PC-9 (cell line): ENCODE results near the gene MEIS2. TPM values are rescaled to one million over a fixed set of nuclear protein-coding genes. Genes with fewer than 3 reads are reported as not detected.

Experiments used
- BruUV-seq: library from RNA; stranded (reverse); fragments of 400-500 nt; replicated peaks from 2 replicates; lab custom pipeline; 2021; lab: Mats Ljungman, UMichigan
- CTCF ChIA-PET: fragments of 300-600 bp; sonication (Branson Sonifier 250); formaldehyde crosslinking; loops from one replicate; lab custom pipeline; 2022; ENCODE audit warnings: antibody characterized with exemption; lab: Charles Lee
- POLR2A ChIA-PET: fragments of 300-600 bp; sonication (Branson Sonifier 250); formaldehyde crosslinking; loops from one replicate; lab custom pipeline; 2022; ENCODE audit warnings: antibody characterized with exemption; ENCODE audit not compliant: unreplicated experiment; lab: Charles Lee
- DNase-seq, 2 experiments: peaks; one replicate each; pipeline versions ENCODE4 v3.0.0 to v3.0.0-alpha.2; 2015 to 2022; ENCODE audit warnings: mixed read lengths in 1 of 2
- H2AFZ ChIP-seq: fragments of 200-600 bp; sonication (generic); 2 replicates; pipeline ENCODE4 v1.8.1; 2017; ENCODE audit warnings: antibody characterized with exemption
- H3F3A ChIP-seq: fragments of 200-600 bp; sonication (generic); 2 replicates; pipeline ENCODE4 v1.8.1; 2017; ENCODE audit warnings: antibody characterized with exemption, mild to moderate bottlenecking, low read depth; ENCODE audit not compliant: insufficient read depth
- H3K27ac ChIP-seq: fragments of 200-600 bp; sonication (generic); 2 replicates; pipeline ENCODE4 v1.6.1; 2016; ENCODE audit warnings: mixed run types
- H3K27me3 ChIP-seq: fragments of 200-600 bp; sonication (generic); 2 replicates; pipeline ENCODE4 v1.6.1; 2016; ENCODE audit warnings: low read depth, mixed run types; ENCODE audit not compliant: insufficient read depth
- H3K36me3 ChIP-seq: fragments of 200-600 bp; sonication (generic); 2 replicates; pipeline ENCODE4 v1.6.1; 2016; ENCODE audit warnings: low read depth, mixed run types
- H3K4me1 ChIP-seq: fragments of 200-600 bp; sonication (generic); replicated peaks from 2 replicates; pipeline ENCODE4 v1.6.1; 2016; ENCODE audit warnings: mixed run types; ENCODE audit not compliant: insufficient read depth
- H3K4me2 ChIP-seq: fragments of 200-600 bp; sonication (generic); 2 replicates; pipeline ENCODE4 v1.6.1; 2017; ENCODE audit warnings: mixed run types
- H3K4me3 ChIP-seq: fragments of 200-600 bp; sonication (generic); 2 replicates; pipeline ENCODE4 v1.6.1; 2016; ENCODE audit warnings: mixed run types
- H3K79me2 ChIP-seq: fragments of 200-600 bp; sonication (generic); 2 replicates; pipeline ENCODE4 v1.6.1; 2017; ENCODE audit warnings: low read depth, mixed run types
- H3K9me2 ChIP-seq: fragments of 200-600 bp; sonication (generic); 2 replicates; pipeline ENCODE4 v1.8.1; 2017; ENCODE audit warnings: mild to moderate bottlenecking; ENCODE audit not compliant: insufficient read depth
- H3K9me3 ChIP-seq: fragments of 200-600 bp; sonication (generic); 2 replicates; pipeline ENCODE4 v1.8.1; 2016; ENCODE audit warnings: low read depth; ENCODE audit not compliant: insufficient read depth
- H4K20me1 ChIP-seq: fragments of 200-600 bp; sonication (generic); 2 replicates; pipeline ENCODE4 v1.8.1; 2017; ENCODE audit not compliant: insufficient read depth
- EZH2 ChIP-seq: fragments of 200-600 bp; sonication (generic); IDR thresholded peaks from 2 replicates; pipeline ENCODE4 v1.8.0; 2017; ENCODE audit warnings: antibody characterized with exemption, low read depth
- intact Hi-C: fragments of 100-400 bp; cut with micrococcal nuclease; formaldehyde crosslinking; loops from one replicate; pipeline ENCODE4 v1.10.0; 2022; ENCODE audit not compliant: unreplicated experiment
- total RNA-seq: library from RNA; stranded (reverse); gene quantifications from 2 replicates; pipeline ENCODE4 v1.2.3, GENCODE V29; 2021
- TF ChIP-seq, protein P1 (sequence below): fragments of 200-600 bp; sonication (generic); conservative IDR thresholded peaks from 2 replicates; pipeline ENCODE4 v1.6.1; 2017; ENCODE audit warnings: mixed run types, antibody characterized with exemption, mild to moderate bottlenecking, moderate library complexity

The MEIS2 gene
- total RNA-seq, 1 experiment from 2014 or later: 29.1 TPM

DNA sequence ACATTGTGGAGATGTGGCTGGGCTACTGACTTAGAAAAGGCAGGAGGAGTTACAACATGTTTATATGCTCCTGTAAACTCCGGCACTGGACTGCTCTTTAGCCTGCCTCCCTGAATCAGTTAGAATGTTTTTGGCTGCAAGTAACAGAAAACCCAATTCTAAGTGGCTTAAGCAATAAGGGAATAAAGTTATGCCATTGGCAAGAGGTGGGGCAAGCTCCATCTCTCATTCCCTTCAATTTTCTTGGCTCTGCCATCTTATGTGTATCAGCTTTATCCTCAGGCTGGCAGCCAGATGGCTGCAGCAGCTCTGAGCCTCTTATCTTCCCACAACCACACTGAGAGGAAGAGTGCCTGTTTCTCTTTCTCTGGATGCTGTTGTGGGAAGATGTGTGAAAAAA, 22.4 kb upstream of the MEIS2 start:
- no peaks in the 10 kb centered on the region for H4K20me1 ChIP-seq
- no peak overlapping the region for H2AFZ ChIP-seq
- H3K4me1 ChIP-seq: no peaks in the 10 kb centered on the region
- H3K9me2 ChIP-seq: no peaks in the 10 kb centered on the region
- H3K27me3 ChIP-seq: no peaks in the 10 kb centered on the region
- no peaks in the 10 kb centered on the region for H3K79me2 ChIP-seq
- H3F3A ChIP-seq: no peaks in the 10 kb centered on the region
- POLR2A ChIA-PET: interaction anchor here (0.7 kb wide), 1 partner anchor 54 kb away, joined by 6 read pairs; no protein-coding TSS in a partner anchor
- intact Hi-C loops: no loop called here
- H3K4me3 ChIP-seq: no peak overlapping the region
- TF ChIP-seq, protein P1, sequence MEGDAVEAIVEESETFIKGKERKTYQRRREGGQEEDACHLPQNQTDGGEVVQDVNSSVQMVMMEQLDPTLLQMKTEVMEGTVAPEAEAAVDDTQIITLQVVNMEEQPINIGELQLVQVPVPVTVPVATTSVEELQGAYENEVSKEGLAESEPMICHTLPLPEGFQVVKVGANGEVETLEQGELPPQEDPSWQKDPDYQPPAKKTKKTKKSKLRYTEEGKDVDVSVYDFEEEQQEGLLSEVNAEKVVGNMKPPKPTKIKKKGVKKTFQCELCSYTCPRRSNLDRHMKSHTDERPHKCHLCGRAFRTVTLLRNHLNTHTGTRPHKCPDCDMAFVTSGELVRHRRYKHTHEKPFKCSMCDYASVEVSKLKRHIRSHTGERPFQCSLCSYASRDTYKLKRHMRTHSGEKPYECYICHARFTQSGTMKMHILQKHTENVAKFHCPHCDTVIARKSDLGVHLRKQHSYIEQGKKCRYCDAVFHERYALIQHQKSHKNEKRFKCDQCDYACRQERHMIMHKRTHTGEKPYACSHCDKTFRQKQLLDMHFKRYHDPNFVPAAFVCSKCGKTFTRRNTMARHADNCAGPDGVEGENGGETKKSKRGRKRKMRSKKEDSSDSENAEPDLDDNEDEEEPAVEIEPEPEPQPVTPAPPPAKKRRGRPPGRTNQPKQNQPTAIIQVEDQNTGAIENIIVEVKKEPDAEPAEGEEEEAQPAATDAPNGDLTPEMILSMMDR: no peak
- CTCF ChIA-PET: interaction anchor here (0.6 kb wide), 2 partner anchors 25 to 440 kb away, joined by 4 to 9 read pairs; no protein-coding TSS in a partner anchor
- no peaks in the 10 kb centered on the region for H3K9me3 ChIP-seq
- H3K27ac ChIP-seq: no peak overlapping the region
- no peak overlapping the region for H3K4me2 ChIP-seq
- no TSS peak for BruUV-seq
- H3K36me3 ChIP-seq: no peaks in the 10 kb centered on the region
- DNase-seq: no peak

DNA sequence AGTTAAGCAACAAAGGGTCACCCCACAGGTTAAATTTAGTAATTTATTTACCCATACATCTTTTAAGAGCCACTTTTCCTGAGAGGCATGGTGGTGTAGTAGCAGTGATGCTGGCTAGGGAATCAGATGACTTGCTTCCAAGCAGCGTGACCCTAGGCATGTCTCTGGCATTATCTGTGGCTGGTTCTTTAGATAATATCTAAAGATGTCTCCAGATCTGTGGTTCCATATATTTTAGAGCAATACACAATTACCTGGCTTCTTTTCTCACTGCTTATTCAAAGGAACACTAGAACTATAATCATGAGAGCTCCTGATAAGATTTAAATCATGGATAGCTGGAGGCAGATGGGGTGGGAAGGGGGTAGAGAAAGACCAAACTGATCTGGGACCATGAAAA, 21.1 kb upstream of the MEIS2 start:
- H3K9me2 ChIP-seq: no peaks in the 10 kb centered on the region
- ChIA-PET CTCF (no interaction called here), POLR2A (no interaction called here)
- TF ChIP-seq, protein P1: no peak
- TF ChIP-seq EZH2: no peak
- H3F3A ChIP-seq: no peaks in the 10 kb centered on the region
- H3K27ac ChIP-seq: no peak overlapping the region
- H3K4me3 ChIP-seq: no peak overlapping the region
- H3K79me2 ChIP-seq: no peaks in the 10 kb centered on the region
- no peaks in the 10 kb centered on the region for H3K4me1 ChIP-seq
- no peak overlapping the region for H3K4me2 ChIP-seq
- intact Hi-C loops: no loop called here
- H3K9me3 ChIP-seq: no peaks in the 10 kb centered on the region
- DNase-seq: no peak
- H3K27me3 ChIP-seq: no peaks in the 10 kb centered on the region
- no peak overlapping the region for H2AFZ ChIP-seq
- H4K20me1 ChIP-seq: no peaks in the 10 kb centered on the region
- BruUV-seq: no TSS peak
- no peaks in the 10 kb centered on the region for H3K36me3 ChIP-seq

DNA sequence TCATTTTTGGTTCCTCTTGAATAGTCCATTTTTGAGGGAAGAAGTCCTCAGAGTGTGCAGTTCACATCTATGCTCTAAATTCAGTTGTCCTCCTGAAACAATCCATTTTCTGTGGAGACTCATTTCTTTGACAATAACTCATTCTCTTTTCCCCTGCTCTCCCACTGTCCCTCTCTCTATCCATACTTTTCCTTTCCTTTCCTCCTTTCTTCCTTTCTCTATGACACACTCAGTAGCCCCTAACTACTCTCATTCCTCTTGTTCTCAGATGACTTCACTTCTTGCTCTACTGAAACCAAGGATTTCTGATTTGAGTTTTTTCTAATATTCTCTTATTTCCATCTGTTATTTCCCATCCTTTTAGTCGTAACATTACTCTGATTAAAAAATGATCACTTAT, 16.7 kb upstream of the MEIS2 start:
- POLR2A ChIA-PET: no interaction called here
- BruUV-seq: no TSS peak
- intact Hi-C loops: no loop called here

More for the DNA sequence above, 16.7 kb upstream of the MEIS2 start:
- no peak for DNase-seq
- TF ChIP-seq EZH2: no peak
- TF ChIP-seq, protein P1: no peak
- Histone ChIP-seq H3K4me2 (no peak overlapping the region), H3K27ac (no peak overlapping the region), H4K20me1 (no peaks in the 10 kb centered on the region), H3K27me3 (no peaks in the 10 kb centered on the region), H3K36me3 (no peaks in the 10 kb centered on the region), H3K9me3 (no peaks in the 10 kb centered on the region), H3F3A (no peaks in the 10 kb centered on the region), H3K79me2 (no peaks in the 10 kb centered on the region), H3K4me1 (no peaks in the 10 kb centered on the region), H3K9me2 (no peaks in the 10 kb centered on the region), H2AFZ (no peak overlapping the region), H3K4me3 (no peak overlapping the region)
- CTCF ChIA-PET: no interaction called here
